Measurements from ENCODE around the gene ZIC1.

The ZIC1 gene

GRCh38 chr3:147410116-147410525 is 956 bp downstream of the ZIC1 start:
- DNase-seq (ENCODE audit: low read depth in 3 of 3), result no peak

- no peak for DNase-seq (ENCODE audit: low read depth in 3 of 3)
Observed at GRCh38 chr3:147410526-147411237, 1.5 kb downstream of the ZIC1 start.

- no peak for DNase-seq (ENCODE audit: low read depth in 3 of 3)
Observed at GRCh38 chr3:147411238-147411814, 2.2 kb downstream of the ZIC1 start.

DNA sequence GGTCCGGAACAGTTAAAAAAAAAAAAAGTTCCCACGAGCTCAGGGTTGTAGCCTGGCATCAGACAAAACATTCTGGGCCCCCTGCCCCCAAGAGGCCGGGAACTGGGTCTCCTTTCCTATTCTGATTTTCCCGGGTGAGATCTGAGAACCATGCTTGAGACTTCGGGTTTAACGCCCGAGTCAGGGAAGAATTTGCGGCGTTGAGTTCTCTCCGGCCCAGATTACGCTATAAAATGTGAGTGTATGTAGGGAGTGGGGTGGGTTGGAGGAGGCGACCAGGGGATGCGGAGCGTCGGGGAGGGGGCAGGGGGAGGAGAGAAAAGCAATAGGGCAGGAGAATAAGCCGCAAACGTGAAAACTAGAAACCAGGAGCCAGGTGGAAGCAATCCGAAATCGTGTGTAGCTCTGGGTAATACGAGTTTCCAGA is 2.7 kb downstream of the ZIC1 start:
- DNase-seq (ENCODE audit: low read depth in 3 of 3), result no peak

DNA sequence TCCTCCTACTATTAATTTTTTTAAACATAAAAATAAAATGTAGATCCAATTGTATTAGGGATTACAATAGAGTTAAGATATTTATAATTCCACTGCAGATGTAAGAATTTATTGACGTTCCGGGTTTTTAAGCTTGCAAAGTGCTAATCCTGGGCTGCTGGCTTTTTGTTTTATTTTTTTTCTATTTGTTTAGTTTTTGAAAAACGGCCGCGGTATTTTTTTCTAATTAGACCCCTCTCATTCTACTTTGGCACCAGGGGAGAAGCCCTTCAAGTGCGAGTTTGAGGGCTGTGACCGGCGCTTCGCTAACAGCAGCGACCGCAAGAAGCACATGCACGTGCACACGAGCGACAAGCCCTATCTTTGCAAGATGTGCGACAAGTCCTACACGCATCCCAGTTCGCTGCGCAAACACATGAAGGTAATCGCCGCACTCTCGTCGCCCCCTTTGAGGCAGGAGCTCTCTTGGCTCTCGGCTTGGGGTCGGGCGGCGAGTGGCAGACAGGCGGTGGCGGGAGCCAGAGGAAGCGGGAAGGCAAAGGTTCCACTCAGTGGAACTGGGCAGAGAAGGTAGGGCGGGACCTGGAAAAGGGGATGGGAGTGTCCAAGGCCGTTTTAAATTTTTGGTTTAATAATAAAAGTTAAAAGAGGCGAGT is 3.2 kb downstream of the ZIC1 start:
- DNase-seq (ENCODE audit: low read depth in 3 of 3), result no peak

DNA sequence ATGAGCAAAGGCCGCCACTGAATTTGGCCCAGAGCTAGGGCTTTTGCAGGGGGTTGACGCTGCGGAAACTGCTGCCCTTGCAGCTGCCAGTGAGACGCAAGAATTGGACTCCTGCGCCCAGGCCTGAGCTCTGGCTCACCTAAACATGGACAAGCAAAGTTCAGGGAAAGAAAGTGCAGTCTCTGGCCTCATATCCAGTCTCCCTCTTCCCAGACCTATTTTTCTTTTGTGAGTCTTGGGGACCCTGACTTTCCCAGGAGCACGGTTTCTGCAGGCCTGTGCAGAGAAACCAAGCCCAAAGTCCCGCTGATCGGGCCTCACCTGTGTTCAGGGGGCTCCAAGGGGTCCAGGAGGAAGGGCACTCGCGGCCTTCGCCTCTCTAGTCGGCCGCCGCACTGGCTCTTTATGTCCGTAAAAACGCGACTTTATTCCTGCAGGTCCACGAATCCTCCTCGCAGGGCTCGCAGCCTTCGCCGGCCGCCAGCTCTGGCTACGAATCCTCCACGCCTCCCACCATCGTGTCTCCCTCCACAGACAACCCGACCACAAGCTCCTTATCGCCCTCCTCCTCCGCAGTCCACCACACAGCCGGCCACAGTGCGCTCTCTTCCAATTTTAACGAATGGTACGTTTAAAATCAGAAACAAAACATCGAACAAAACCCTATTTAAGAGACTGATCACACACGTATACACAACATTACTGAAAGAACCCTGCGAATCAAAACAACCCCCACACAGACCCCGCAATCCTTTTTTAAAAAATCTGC is 3.9 kb downstream of the ZIC1 start:
- no peak for DNase-seq (ENCODE audit: low read depth in 3 of 3)

DNA sequence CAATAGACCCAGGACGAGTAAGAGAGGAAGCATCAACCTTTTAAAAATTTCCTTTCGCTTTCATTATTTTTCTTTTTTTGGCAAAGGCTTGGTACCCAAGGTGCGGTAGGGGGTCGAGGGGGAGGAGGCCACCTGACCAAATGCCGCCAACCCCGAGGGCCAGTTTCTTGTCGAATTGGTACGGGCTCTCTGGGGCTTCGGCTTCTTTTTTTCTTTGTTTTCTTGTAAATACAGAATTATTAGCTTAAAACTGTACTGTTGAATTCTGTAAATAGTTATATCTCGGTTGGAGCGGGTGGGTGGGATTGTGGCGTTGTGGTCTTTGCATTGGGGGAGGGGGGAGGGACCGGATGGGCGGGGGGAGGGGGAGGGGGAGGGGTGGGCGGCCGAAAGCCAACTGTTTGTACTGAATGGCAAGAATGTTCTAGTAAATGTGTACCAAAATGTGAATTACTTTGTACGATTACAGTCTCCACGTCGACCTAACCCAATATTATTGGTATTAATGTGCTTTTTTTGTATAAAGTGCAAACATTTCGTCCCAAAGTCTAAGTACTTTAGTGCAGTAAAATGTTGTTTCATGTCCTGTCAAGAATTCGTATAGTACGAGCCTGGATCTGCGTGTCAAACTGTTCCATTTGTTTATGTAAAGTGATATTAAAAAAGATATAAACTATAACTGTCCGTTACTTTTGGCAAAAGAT is 4.7 kb downstream of the ZIC1 start:
- DNase-seq (ENCODE audit: low read depth in 3 of 3), result no peak

- no peak for DNase-seq (ENCODE audit: low read depth in 3 of 3)
Observed at GRCh38 chr3:147414390-147415138, 5.4 kb downstream of the ZIC1 start.

DNA sequence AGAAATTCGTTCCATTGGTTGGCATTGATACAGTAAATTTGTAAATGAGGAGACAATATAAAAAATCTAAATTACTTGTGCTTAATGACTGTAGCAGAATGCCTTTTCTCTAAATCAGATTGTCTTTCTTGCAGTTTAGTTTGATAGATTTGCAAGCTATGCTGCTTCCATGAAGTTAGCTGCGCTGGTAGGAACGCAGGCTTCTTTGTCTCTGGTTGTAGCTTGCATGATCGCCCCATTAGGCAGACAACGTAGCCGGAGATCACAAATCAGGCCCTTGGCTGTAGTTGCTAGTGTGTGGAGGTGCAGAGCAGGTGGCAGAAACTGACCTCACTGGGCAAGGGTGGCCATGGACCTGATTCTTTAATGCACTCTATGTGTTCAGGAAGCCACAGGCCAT is 6.1 kb downstream of the ZIC1 start:
- DNase-seq (ENCODE audit: low read depth in 3 of 3), result no peak

GRCh38 chr3:147415874-147416273 is 6.7 kb downstream of the ZIC1 start:
- no peak for DNase-seq (ENCODE audit: low read depth in 3 of 3)

DNA sequence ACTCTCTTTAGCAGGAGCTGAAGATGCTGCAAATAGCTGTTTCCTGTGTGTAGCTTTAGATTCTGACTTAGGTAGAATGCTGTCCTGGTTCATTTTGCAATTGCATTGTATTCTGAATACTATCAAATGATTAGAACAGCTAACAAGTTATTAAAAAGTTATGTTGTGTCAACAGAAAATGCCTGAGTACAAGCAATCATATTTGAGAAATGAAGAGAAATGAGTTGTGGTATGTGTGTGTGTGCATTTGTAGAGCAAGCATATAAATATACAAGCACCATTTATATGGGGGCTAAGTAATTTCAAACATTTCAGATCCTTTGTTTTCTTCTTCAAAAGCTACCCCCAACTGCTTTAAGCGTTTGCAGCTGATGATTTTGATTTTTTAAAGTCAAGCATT is 7.8 kb downstream of the ZIC1 start:
- DNase-seq (ENCODE audit: low read depth in 3 of 3), result no peak

GRCh38 chr3:147417551-147418295 is 8.6 kb downstream of the ZIC1 start:
- DNase-seq (ENCODE audit: low read depth in 3 of 3), result no peak

DNA sequence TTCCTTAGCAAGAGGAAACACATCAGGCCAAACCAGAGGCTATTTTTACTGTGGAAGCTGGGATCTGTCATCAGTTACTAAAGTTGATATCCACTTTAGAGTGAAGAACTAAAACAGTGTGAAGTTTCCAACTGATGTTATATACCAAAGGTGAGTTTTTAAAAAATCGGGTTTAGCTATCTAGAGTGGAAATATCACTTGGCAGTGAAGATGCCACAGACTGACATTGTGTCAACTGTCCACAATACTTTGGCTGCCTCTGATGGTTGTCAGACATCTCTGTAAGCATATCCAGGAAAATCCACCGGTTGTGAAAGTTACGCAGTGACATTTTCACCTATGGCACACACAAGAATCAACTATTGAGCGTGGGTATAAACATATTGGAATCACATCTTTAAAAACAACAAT is 9.2 kb downstream of the ZIC1 start:
- DNase-seq (ENCODE audit: low read depth in 3 of 3), result no peak

GRCh38 chr3:147418808-147419701 is 9.9 kb downstream of the ZIC1 start:
- no peak for DNase-seq (ENCODE audit: low read depth in 3 of 3)

GRCh38 chr3:147419781-147420224 is 10.6 kb downstream of the ZIC1 start:
- no peak for DNase-seq (ENCODE audit: low read depth in 3 of 3)

GRCh38 chr3:147420353-147421183 is 11.4 kb downstream of the ZIC1 start:
- no peak for DNase-seq (ENCODE audit: low read depth in 3 of 3)

GRCh38 chr3:147421184-147421912 is 12.2 kb downstream of the ZIC1 start:
- no peak for DNase-seq (ENCODE audit: low read depth in 3 of 3)

DNA sequence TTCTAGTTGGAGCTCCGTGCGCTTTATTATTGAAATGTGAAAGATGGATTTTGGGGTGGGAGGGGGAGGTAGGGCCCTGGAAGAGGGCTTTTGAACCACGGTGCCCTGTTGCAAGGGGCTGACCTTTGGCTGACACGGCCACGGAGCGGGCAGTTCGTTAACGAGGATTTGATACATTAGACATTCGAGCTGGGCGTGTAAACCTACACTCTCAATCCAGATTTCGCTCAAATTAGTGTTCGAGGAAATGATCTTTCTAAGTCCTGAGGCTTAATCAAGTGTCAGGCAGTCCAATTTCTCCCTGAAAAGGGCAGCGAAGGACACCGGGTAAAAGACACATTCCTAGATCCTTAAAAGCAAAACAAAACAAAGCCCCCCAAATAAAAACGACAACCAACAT is 13.0 kb downstream of the ZIC1 start:
- no peak for DNase-seq (ENCODE audit: low read depth in 3 of 3)

Measured in stimulated activated CD4-positive, alpha-beta T cell treated with anti-CD3 and anti-CD28 coated beads, TNF-alpha, amount 100 ng/mL, for 24 hours (primary cell).